Parathyroid adenoma (tissue), 2 donors: ENCODE results near the gene STAC.
"Not testable (repeated sequence)": the region's sequence is repeated elsewhere in the genome, so short reads cannot be mapped to it uniquely, and the experiment has no call there.

Source experiments
- H2AFZ ChIP-seq: fragments of 300-600 bp; sonication (generic); one replicate; pipeline ENCODE4 v1.7.0; 2017; ENCODE audit warnings: antibody characterized with exemption, mild to moderate bottlenecking
- H3K27ac ChIP-seq: fragments of 300-600 bp; sonication (generic); one replicate; pipeline ENCODE4 v1.7.0; 2017
- H3K27me3 ChIP-seq: fragments of 300-600 bp; sonication (generic); one replicate; pipeline ENCODE4 v1.7.0; 2017; ENCODE audit warnings: low read length; ENCODE audit not compliant: control insufficient read depth, insufficient read depth
- H3K36me3 ChIP-seq: fragments of 300-600 bp; sonication (generic); one replicate; pipeline ENCODE4 v1.7.0; 2017; ENCODE audit warnings: low read length; ENCODE audit not compliant: control insufficient read depth, insufficient read depth
- H3K4me1 ChIP-seq: fragments of 300-600 bp; sonication (generic); one replicate; pipeline ENCODE4 v1.7.0; 2017; ENCODE audit warnings: control low read depth
- H3K4me2 ChIP-seq: fragments of 300-600 bp; sonication (generic); one replicate; pipeline ENCODE4 v1.7.0; 2017; ENCODE audit warnings: low read length
- H3K4me3 ChIP-seq: fragments of 300-600 bp; sonication (generic); one replicate; pipeline ENCODE4 v1.7.0; 2017; ENCODE audit warnings: low read depth, low read length
- H3K79me2 ChIP-seq: fragments of 300-600 bp; sonication (generic); one replicate; pipeline ENCODE4 v1.7.0; 2017; ENCODE audit warnings: control low read depth
- H3K9ac ChIP-seq: fragments of 300-600 bp; sonication (generic); one replicate; pipeline ENCODE4 v1.7.0; 2017; ENCODE audit warnings: mild to moderate bottlenecking
- H3K9me3 ChIP-seq: fragments of 300-600 bp; sonication (generic); one replicate; pipeline ENCODE4 v1.7.0; 2017; ENCODE audit warnings: low read length; ENCODE audit not compliant: control insufficient read depth
- CTCF ChIP-seq: fragments of 300-600 bp; sonication (generic); IDR thresholded peaks from one replicate; pipeline ENCODE4 v1.7.0; 2017; ENCODE audit warnings: antibody characterized with exemption, mild to moderate bottlenecking
- donor health status: primary hyperparathyroidism.

The STAC gene

GRCh38 chr3:36447061-36447460 is 66.8 kb downstream of the STAC start:
- Histone ChIP-seq H2AFZ (no peak overlapping the region), H3K9me3 (no peaks in the 10 kb centered on the region), H3K27me3 (no peaks in the 10 kb centered on the region), H3K9ac (no peak overlapping the region), H3K4me1 (no peaks in the 10 kb centered on the region), H3K4me3 (no peak overlapping the region), H3K4me2 (no peak overlapping the region), H3K36me3 (no peaks in the 10 kb centered on the region), H3K27ac (no peak overlapping the region), H3K79me2 (no peaks in the 10 kb centered on the region)
- no peak for TF ChIP-seq CTCF

- Histone ChIP-seq H3K36me3 (no peaks in the 10 kb centered on the region), H3K4me1 (no peaks in the 10 kb centered on the region), H3K9ac (no peak overlapping the region), H3K79me2 (no peaks in the 10 kb centered on the region), H3K27me3 (no peaks in the 10 kb centered on the region), H3K9me3 (no peaks in the 10 kb centered on the region), H3K27ac (no peak overlapping the region), H3K4me3 (no peak overlapping the region), H2AFZ (no peak overlapping the region), H3K4me2 (no peak overlapping the region)
- TF ChIP-seq CTCF: no peak
These were observed 71.5 kb downstream of the STAC start for GRCh38 chr3:36451816-36452215.

- not testable (repeated sequence) for H3K27ac ChIP-seq, H3K27me3 ChIP-seq, H3K4me3 ChIP-seq, H2AFZ ChIP-seq, H3K9me3 ChIP-seq, H3K36me3 ChIP-seq, H3K79me2 ChIP-seq, H3K9ac ChIP-seq, H3K4me2 ChIP-seq, H3K4me1 ChIP-seq
These were observed 72.9 kb downstream of the STAC start for GRCh38 chr3:36453213-36453612.

GRCh38 chr3:36453896-36454295 is 73.6 kb downstream of the STAC start:
- H3K27me3 ChIP-seq, H3K4me1 ChIP-seq, H3K79me2 ChIP-seq, H3K4me3 ChIP-seq, H3K9me3 ChIP-seq, H2AFZ ChIP-seq, H3K27ac ChIP-seq, H3K9ac ChIP-seq, H3K36me3 ChIP-seq, H3K4me2 ChIP-seq: not testable (repeated sequence)

DNA sequence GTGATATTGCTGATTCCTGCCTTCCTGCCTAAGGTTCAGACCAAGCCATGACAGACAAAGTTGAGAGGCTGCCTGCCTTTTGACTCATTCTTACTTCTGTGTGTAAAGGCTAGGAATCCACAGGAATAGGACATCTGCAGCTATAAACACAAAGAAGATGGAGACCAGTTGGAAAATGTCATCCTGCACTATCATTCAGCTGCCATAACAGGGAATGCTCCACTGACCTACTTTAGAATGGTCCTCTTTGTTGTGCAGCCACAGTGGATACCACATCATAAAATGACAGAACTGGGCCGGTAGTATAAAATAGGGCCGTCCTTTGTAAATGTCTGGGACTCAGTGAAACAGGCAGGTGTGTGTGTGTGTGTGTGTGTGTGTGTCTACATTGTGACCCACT is 75.1 kb downstream of the STAC start:
- Histone ChIP-seq H3K4me1 (no peaks in the 10 kb centered on the region), H3K79me2 (no peaks in the 10 kb centered on the region), H3K36me3 (no peaks in the 10 kb centered on the region), H3K4me3 (no peak overlapping the region), H3K4me2 (no peak overlapping the region), H3K9me3 (no peaks in the 10 kb centered on the region), H2AFZ (no peak overlapping the region), H3K27ac (no peak overlapping the region), H3K9ac (no peak overlapping the region), H3K27me3 (no peaks in the 10 kb centered on the region)
- TF ChIP-seq CTCF: no peak

DNA sequence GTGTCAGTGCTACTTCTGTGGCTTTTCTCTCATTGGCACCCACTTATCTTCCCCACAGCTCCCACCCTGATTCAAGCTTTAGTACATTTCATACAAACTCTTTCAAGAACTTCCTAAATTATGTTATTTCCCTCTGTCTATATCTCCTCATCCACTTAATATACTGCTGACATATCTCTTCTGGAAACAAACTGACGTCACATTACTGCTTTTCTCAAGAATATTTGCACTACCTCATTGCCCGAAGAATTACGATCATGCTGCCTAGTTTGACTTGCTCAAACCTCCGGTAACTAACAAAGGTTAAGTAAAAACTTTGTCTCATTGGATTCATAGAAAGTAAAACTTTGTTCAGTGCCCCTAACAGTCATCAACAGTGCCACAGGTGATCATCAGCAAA is 76.5 kb downstream of the STAC start:
- Histone ChIP-seq H3K27me3 (no peaks in the 10 kb centered on the region), H3K4me3 (no peak overlapping the region), H3K9me3 (no peaks in the 10 kb centered on the region), H3K4me1 (no peaks in the 10 kb centered on the region), H3K27ac (no peak overlapping the region), H3K4me2 (no peak overlapping the region), H2AFZ (no peak overlapping the region), H3K36me3 (no peaks in the 10 kb centered on the region), H3K79me2 (no peaks in the 10 kb centered on the region), H3K9ac (no peak overlapping the region)
- TF ChIP-seq CTCF: no peak
